WI38 (cell line): ENCODE measurements around the gene FBN1.

Experiments used
- H3K4me3 ChIP-seq: 2 replicates; pipeline ENCODE4 v1.5.1; 2011; ENCODE audit warnings: low read depth, mild to moderate bottlenecking, control low read depth, low read length
- TF ChIP-seq, protein P1 (sequence below): IDR thresholded peaks from 2 replicates; pipeline ENCODE4 v1.5.1; 2012; ENCODE audit warnings: low read depth, mild to moderate bottlenecking, control low read depth, low read length

The FBN1 gene

DNA sequence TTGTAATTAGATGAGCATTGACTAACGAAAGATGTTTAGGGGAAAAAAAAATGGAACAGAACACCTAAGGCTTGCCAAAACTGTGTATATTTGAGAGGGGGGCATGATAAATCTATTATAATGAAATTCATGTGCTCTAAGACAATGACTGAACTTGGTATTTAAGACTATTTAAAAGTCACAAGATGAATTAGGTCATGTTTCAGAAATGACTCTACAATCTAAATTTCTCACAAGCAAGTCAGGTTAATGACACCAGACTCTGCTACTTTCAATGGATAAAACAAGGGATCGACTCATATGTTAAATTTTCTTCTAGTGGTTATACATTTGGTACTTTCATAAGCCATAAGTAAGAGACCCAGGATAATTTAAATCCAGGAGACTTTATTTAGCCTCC is 235.9 kb downstream of the FBN1 start:
- TF ChIP-seq, protein P1, sequence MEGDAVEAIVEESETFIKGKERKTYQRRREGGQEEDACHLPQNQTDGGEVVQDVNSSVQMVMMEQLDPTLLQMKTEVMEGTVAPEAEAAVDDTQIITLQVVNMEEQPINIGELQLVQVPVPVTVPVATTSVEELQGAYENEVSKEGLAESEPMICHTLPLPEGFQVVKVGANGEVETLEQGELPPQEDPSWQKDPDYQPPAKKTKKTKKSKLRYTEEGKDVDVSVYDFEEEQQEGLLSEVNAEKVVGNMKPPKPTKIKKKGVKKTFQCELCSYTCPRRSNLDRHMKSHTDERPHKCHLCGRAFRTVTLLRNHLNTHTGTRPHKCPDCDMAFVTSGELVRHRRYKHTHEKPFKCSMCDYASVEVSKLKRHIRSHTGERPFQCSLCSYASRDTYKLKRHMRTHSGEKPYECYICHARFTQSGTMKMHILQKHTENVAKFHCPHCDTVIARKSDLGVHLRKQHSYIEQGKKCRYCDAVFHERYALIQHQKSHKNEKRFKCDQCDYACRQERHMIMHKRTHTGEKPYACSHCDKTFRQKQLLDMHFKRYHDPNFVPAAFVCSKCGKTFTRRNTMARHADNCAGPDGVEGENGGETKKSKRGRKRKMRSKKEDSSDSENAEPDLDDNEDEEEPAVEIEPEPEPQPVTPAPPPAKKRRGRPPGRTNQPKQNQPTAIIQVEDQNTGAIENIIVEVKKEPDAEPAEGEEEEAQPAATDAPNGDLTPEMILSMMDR: no peak

DNA sequence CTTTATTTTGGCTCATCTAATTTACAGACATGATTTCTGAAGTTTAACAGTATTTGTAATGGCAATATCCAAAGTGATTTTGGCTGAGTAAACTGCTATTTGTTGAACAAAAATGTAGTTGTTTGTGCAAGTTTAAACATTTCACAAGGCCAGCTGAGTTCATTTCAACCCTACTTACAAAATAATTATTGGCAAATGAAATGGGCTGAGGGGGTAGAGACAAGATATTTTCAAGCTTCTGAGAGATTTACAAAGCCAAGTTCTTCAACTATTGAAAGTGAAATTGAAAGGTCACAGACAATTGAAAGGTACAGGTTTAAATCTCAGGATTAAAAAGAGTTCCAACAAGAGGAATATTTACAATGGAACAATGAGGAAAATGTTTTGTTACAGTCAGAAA is 237.2 kb downstream of the FBN1 start:
- TF ChIP-seq, protein P1: no peak
- no peak overlapping the region for H3K4me3 ChIP-seq

More for the DNA sequence above, 235.9 kb downstream of the FBN1 start:
- no peak overlapping the region for H3K4me3 ChIP-seq

DNA sequence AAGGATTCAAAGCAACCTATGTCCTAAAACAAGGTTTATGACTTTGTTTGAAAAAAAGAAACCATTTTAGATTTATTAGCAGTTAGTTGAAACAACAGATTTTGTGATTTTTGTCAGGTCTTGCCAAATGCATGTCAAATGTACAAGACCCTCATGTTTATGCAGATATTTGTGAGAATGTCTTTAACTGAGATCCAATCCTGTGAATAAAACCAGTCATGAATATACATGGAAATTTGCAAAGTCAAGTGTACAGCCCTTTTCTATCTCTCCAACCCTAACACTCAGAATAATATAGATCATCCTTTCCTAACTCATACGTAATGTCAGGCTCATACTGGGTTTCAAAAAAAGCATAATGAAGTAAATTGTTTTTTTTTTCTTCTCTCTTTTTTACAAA is 237.9 kb downstream of the FBN1 start:
- H3K4me3 ChIP-seq: no peak overlapping the region
- TF ChIP-seq, protein P1: no peak

DNA sequence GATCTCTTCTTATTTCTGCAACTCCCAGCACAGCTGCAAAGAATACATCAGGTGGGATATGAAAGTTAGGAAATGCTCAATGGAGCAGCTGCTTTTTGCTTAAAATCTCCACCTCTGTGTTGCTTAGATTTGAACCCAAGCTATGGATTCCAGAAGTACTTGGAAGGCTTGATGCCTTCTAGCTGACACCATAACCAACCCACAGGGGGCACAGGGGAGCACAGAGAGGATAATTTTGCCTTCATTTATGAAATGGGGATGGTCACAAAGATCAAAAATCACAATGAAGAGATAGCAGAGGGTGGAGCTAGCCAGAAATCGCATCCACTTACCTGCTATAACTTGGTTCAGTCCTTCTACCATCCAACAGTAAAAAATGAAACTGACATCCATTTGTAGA is 238.6 kb downstream of the FBN1 start:
- TF ChIP-seq, protein P1: no peak
- no peak overlapping the region for H3K4me3 ChIP-seq

DNA sequence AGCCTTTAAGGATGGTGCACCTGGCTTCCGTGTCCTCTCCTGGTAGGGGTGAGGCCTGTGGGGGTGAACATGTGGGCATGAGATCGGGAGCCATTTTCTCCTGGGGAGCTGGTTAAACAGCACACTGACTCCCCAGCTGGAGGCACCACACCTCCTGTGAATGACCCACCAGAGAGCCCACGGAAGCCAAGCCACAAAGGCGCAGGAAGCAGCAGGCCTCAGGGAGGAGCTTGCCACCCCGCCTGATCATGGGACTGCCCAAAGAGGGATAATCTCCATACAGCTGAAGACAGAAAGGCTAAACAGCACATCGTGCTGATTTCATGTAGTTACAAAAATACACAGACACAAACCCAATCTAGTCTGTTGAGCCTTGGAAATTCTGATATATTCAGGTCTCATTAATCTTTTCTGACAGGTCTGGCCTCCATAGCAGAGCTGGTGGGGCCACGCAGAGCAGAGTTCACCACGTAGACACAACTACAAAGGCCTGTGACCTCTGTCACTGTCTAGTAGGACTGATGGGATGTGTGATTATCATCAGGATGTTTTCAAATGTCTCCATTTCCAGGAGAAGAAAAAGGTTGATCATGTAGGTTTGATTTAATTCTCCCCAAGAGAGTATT is 239.1 kb downstream of the FBN1 start:
- no peak overlapping the region for H3K4me3 ChIP-seq

DNA sequence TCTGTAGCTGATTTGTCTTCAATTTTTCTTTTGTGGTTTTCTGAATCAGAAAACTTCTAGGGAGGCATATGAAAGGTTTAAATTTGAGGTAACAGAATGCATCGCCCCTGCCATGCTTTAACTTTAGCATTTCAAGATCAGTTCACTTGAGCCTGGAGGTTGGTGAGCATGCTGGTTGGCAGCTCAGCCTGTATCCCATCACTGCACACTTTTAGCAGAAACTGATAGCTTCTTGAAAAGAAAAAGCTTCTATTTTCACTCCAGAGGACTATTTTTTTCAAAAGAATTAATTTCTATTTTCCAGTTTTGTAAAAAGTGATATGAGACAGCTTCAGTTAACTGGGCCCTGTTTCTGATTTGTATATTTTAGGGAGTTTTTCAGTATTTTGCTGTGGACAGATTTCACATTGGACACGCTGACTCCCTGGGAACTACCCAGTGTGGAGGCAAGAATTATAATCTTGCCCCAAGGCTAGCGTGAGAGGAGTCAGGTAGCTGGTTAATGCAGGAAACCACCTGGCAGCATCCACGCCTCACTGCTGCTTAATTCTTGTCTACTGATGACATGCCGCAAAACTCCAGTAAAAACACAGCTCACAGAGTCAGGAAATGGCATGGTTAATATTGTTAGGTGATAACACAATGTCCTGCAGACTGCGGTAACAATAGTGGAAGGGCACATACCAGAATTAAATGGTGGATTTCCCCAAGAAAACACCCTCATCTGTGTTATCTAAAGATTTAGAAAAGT is 242.9 kb downstream of the FBN1 start:
- H3K4me3 ChIP-seq: no peak overlapping the region
- TF ChIP-seq, protein P1: no peak

More for the DNA sequence above, 239.1 kb downstream of the FBN1 start:
- TF ChIP-seq, protein P1: no peak

DNA sequence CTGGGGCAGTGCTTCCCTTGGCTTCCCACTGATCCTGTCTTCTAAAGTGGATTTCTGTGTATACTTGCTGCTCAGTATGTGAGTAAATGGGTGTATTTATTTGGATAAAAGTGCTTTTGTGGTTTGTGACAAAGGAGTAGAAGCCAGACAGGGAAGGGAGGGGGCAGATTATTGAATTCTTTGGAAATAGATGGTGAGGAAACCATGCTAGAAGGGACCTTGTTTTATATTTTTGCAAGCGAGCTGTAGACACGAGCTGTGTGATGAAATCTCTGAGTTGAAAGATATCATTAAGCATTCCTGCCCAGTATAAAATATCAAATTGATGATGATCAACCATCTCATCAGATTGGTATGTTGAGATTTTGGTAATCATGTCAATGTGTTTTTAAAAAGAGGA is 245.4 kb downstream of the FBN1 start:
- no peak overlapping the region; the same call in 1 of the 2 replicates for H3K4me3 ChIP-seq
- TF ChIP-seq, protein P1: no peak
